Lung (tissue), 12 donors: ENCODE data around the gene PLSCR5. TPM values are rescaled to one million over a fixed set of nuclear protein-coding genes. Genes with fewer than 3 reads are reported as not detected.

Experiments
- ATAC-seq: fragments of 200-7000 bp; cut with Tn5 transposase; one replicate; pipeline ENCODE4 v1.9.1; 2020; ENCODE audit warnings: moderate number of reproducible peaks; ENCODE audit not compliant: insufficient read depth, low FRiP score
- DNase-seq, 3 donors: peaks; one replicate each; pipeline ENCODE4 v3.0.0-alpha.2; 2013 to 2017
- H3K27ac ChIP-seq, 2 donors: one replicate each; pipeline ENCODE4 v1.5.1; 2013; ENCODE audit warnings: mild to moderate bottlenecking in 2 of 2, moderate library complexity in 2 of 2, control low read depth in 1 of 2, inconsistent platforms in 1 of 2, low read depth in 1 of 2, low read length in 1 of 2
- H3K27me3 ChIP-seq, 3 donors: one replicate each; pipeline ENCODE4 v1.5.1; 2013; ENCODE audit warnings: low read length in 2 of 3; ENCODE audit not compliant: control insufficient read depth in 3 of 3, insufficient read depth in 3 of 3
- H3K36me3 ChIP-seq, 4 donors: one replicate each; pipeline ENCODE4 v1.5.1; 2013; ENCODE audit warnings: low read length in 4 of 4, mild to moderate bottlenecking in 1 of 4, moderate library complexity in 1 of 4; ENCODE audit not compliant: control insufficient read depth in 4 of 4, insufficient read depth in 4 of 4
- H3K4me1 ChIP-seq, 5 donors: one replicate each; pipeline ENCODE4 v1.5.1; 2013; ENCODE audit warnings: low read length in 5 of 5, mild to moderate bottlenecking in 2 of 5, moderate library complexity in 1 of 5; ENCODE audit not compliant: control insufficient read depth in 5 of 5, insufficient read depth in 5 of 5
- H3K4me3 ChIP-seq: one replicate; pipeline ENCODE4 v1.5.1; 2013; ENCODE audit warnings: mild to moderate bottlenecking, control low read depth, moderate library complexity
- H3K9ac ChIP-seq, 2 donors: one replicate each; pipeline ENCODE4 v1.5.1; 2013; ENCODE audit warnings: low read length in 2 of 2, control low read depth in 1 of 2; ENCODE audit not compliant: insufficient read depth in 1 of 2
- H3K9me3 ChIP-seq, 4 donors: one replicate each; pipeline ENCODE4 v1.5.1; 2013; ENCODE audit warnings: low read length in 3 of 4, mild to moderate bottlenecking in 1 of 4, moderate library complexity in 1 of 4; ENCODE audit not compliant: control insufficient read depth in 4 of 4, insufficient read depth in 3 of 4
- WGBS, 2 donors: extraction: QIAGEN DNeasy Blood & Tissue Kit; methylation state at CpG; one replicate each; pipeline ENCODE4 v1.1.7; 2013; 5-methylcytosine and 5-hydroxymethylcytosine counted together
- polyA plus RNA-seq, 2 donors: library from polyadenylated mRNA; stranded (reverse); fragments of 200-250 nt; gene quantifications; one replicate each; pipeline ENCODE4 v1.2.1, GENCODE V29; 2013
- total RNA-seq, 2 donors: library from RNA; depleted of rRNA in 1 of 2; stranded (reverse); fragments of >200 nt in 1 of 2; gene quantifications; one replicate each; pipeline ENCODE4 v1.2.1, GENCODE V29; 2014 to 2021
- TF ChIP-seq, protein P1 (sequence below): IDR thresholded peaks from 2 replicates; pipeline ENCODE4 v1.5.1; 2012; ENCODE audit warnings: mild to moderate bottlenecking; ENCODE audit errors: control extremely low read depth, extremely low read depth
- donor health status: control.
- donor health status: control.
- donor health status: Bipolar disorder and iron deficiency.
- donor health status: healthy.
- donor health status: DM: yes; HTN: yes; CAD: no.

The PLSCR5 gene
- total and polyA plus RNA-seq, 4 donors = not detected

DNA sequence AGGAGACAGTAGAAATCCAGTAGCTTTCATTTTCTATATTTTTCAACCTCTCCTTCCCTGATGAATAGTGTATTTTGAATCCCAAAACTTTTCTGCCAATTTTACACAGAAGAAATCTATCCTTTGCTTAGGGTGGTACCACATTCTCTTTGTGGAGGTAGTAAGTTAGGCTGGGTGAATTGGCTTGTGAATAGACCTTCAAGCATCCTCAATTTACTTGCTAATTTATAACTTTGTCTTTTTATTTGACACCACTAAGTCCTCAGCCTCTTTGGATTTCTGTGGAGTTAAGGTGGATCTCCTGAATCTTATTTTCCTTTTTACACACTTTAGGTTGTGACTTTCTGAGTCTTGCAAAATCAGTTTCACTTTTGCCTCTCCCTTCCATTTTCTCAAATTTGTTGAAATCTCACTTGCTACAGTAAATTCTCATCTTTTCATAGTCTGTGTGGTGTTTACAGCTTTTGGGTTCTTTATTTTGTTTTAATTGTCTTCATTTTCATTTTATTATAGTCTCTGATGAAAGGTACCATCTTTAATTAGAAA is 55.0 kb downstream of the PLSCR5 start:
- no peaks in the 10 kb centered on the region for H3K9me3 ChIP-seq
- H3K27me3 ChIP-seq = no peaks in the 10 kb centered on the region
- DNase-seq (no peak), ATAC-seq (no peak)
- H3K9ac ChIP-seq = no peak overlapping the region
- peaks cover 0 to 3% (median 1%) of the 10 kb centered on the region in 5 donors for H3K4me1 ChIP-seq
- H3K36me3 ChIP-seq = no peaks in the 10 kb centered on the region
- H3K27ac ChIP-seq = no peak overlapping the region
- H3K4me3 ChIP-seq = no peak overlapping the region
- TF ChIP-seq, protein P1, sequence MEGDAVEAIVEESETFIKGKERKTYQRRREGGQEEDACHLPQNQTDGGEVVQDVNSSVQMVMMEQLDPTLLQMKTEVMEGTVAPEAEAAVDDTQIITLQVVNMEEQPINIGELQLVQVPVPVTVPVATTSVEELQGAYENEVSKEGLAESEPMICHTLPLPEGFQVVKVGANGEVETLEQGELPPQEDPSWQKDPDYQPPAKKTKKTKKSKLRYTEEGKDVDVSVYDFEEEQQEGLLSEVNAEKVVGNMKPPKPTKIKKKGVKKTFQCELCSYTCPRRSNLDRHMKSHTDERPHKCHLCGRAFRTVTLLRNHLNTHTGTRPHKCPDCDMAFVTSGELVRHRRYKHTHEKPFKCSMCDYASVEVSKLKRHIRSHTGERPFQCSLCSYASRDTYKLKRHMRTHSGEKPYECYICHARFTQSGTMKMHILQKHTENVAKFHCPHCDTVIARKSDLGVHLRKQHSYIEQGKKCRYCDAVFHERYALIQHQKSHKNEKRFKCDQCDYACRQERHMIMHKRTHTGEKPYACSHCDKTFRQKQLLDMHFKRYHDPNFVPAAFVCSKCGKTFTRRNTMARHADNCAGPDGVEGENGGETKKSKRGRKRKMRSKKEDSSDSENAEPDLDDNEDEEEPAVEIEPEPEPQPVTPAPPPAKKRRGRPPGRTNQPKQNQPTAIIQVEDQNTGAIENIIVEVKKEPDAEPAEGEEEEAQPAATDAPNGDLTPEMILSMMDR = no peak

DNA sequence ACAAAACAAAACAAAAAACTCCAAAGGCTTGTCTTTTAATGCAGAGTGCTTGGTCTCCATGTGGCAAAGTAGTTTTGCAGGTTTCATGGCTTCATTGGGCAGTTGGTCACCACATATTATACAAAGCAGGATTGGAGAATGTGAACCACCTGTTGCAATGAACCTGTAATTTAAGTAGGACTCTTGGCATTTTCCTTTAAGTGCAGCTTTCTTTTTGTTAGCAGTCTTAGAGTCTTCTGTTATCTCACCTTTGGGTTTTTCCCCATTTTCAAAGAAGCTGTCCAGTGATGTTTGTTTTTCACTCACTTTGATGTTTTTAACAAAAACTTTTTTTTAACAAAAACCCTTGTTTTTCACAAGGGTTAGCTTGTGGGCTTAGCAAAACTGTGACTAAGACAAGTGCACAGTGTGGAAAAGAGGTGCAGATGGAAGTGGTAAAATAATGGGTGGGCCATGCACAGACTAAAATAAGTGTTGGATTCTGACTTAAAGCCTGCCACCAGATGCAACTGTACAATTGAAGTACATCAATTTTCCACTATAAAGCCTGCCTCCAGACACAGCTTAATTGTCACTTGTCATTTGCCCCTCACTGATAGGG is 57.8 kb downstream of the PLSCR5 start:
- TF ChIP-seq, protein P1 = no peak
- H3K27me3 ChIP-seq = no peaks in the 10 kb centered on the region
- DNase-seq = no peak
- H3K27ac ChIP-seq = no peak overlapping the region
- H3K4me3 ChIP-seq = no peak overlapping the region
- no peak for ATAC-seq
- H3K9ac ChIP-seq = no peak overlapping the region
- H3K4me1 ChIP-seq = peaks cover 0 to 17% (median 5%) of the 10 kb centered on the region in 5 donors
- no peaks in the 10 kb centered on the region for H3K36me3 ChIP-seq
- H3K9me3 ChIP-seq = no peaks in the 10 kb centered on the region

DNA sequence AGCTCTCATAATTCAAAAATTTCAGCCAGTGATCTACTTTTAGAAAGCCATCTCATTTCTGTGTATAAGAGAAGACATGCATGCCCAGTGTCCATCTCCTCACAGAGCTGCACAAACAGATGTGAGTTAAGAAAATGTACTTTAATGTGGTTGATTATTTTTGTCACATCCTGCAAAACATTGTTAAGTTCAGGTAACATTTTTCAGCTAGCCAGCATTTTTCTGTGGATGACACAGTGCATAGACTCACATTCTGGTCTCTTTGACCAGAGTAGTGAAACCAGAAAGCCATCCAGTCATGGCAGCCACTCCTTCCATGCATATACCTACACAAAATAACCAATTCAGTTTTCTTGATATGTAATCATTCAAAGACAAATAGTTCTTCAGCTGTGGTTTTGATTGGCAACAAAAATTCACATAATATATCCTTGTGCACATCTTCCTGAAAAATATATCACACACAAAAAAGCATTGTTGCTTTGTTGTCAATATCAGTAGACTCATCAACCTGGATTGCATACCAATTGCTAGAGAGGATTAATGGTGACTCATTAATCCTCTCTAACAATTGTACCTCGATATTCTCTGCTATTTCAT is 58.7 kb downstream of the PLSCR5 start:
- no peaks in the 10 kb centered on the region for H3K27me3 ChIP-seq
- peaks cover 0 to 25% (median 5%) of the 10 kb centered on the region in 5 donors for H3K4me1 ChIP-seq
- 80 to 91% methylated on average over 1 of the region's 1 CpG for WGBS, 2 donors
- DNase-seq = no peak
- no peak for ATAC-seq
- H3K36me3 ChIP-seq = no peaks in the 10 kb centered on the region
- H3K27ac ChIP-seq = no peak overlapping the region
- TF ChIP-seq, protein P1 = no peak
- no peaks in the 10 kb centered on the region for H3K9me3 ChIP-seq
- H3K4me3 ChIP-seq = no peak overlapping the region
- H3K9ac ChIP-seq = no peak overlapping the region
